Neural progenitor cell (in vitro differentiated cells): ENCODE measurements around the gene SMYD3. TPM values are rescaled to one million over a fixed set of nuclear protein-coding genes. Genes with fewer than 3 reads are reported as not detected.

Experiments
- DNase-seq: peaks from one replicate; pipeline ENCODE4 v3.0.0-alpha.2; 2016; ENCODE audit warnings: low spot score
- H2AFZ ChIP-seq: fragments of 200-600 bp; sonication (generic); replicated peaks from 2 replicates; pipeline ENCODE4 v1.6.1; 2016; ENCODE audit warnings: antibody characterized with exemption
- H3F3A ChIP-seq: fragments of 200-600 bp; sonication (generic); 2 replicates; pipeline ENCODE4 v1.6.1; 2016; ENCODE audit warnings: antibody characterized with exemption, low read depth
- H3K27ac ChIP-seq: fragments of 200-600 bp; sonication (generic); 2 replicates; pipeline ENCODE4 v1.5.1; 2016; ENCODE audit warnings: mild to moderate bottlenecking
- H3K27me3 ChIP-seq: fragments of 200-600 bp; sonication (generic); 2 replicates; pipeline ENCODE4 v1.6.1; 2016; ENCODE audit warnings: mild to moderate bottlenecking, moderate library complexity
- H3K36me3 ChIP-seq: fragments of 200-600 bp; sonication (generic); 2 replicates; pipeline ENCODE4 v1.5.1; 2016
- H3K4me1 ChIP-seq: fragments of 200-600 bp; sonication (generic); 2 replicates; pipeline ENCODE4 v1.6.1; 2016; ENCODE audit warnings: mixed run types
- H3K4me2 ChIP-seq: fragments of 200-600 bp; sonication (generic); 2 replicates; pipeline ENCODE4 v1.6.1; 2016
- H3K4me3 ChIP-seq: fragments of 200-600 bp; sonication (generic); 2 replicates; pipeline ENCODE4 v1.5.1; 2016
- H3K79me2 ChIP-seq: fragments of 200-600 bp; sonication (generic); 2 replicates; pipeline ENCODE4 v1.6.1; 2016; ENCODE audit warnings: low read depth
- H3K9ac ChIP-seq: fragments of 200-600 bp; sonication (generic); 2 replicates; pipeline ENCODE4 v1.6.1; 2016
- H3K9me3 ChIP-seq: fragments of 200-600 bp; sonication (generic); 2 replicates; pipeline ENCODE4 v1.5.1; 2016; ENCODE audit warnings: low read depth
- H4K20me1 ChIP-seq: fragments of 200-600 bp; sonication (generic); 2 replicates; pipeline ENCODE4 v1.6.1; 2016; ENCODE audit warnings: low read depth
- H3K27ac Mint-ChIP-seq: 3 replicates; pipeline ENCODE4 v1.8.0; 2021; ENCODE audit warnings: mixed read lengths
- H3K27me3 Mint-ChIP-seq: 2 replicates; pipeline ENCODE4 v1.8.0; 2022; ENCODE audit warnings: low read depth, mild to moderate bottlenecking, inconsistent platforms, moderate library complexity, mixed read lengths; ENCODE audit not compliant: insufficient read depth
- H3K36me3 Mint-ChIP-seq: 3 replicates; pipeline ENCODE4 v1.8.0; 2021; ENCODE audit warnings: mixed read lengths
- H3K4me1 Mint-ChIP-seq: 3 replicates; pipeline ENCODE4 v1.8.0; 2021; ENCODE audit warnings: mixed read lengths
- H3K4me3 Mint-ChIP-seq: 3 replicates; pipeline ENCODE4 v1.8.0; 2021; ENCODE audit warnings: mild to moderate bottlenecking, moderate library complexity, mixed read lengths
- H3K9me3 Mint-ChIP-seq: 3 replicates; pipeline ENCODE4 v1.8.0; 2020; ENCODE audit warnings: mixed read lengths
- CTCF ChIP-seq: fragments of 200-600 bp; sonication (generic); IDR thresholded peaks from 2 replicates; pipeline ENCODE4 v1.5.1; 2017; ENCODE audit warnings: antibody characterized with exemption, mild to moderate bottlenecking
- EZH2 ChIP-seq: fragments of 200-600 bp; sonication (generic); IDR thresholded peaks from 2 replicates; pipeline ENCODE4 v1.6.1; 2017; ENCODE audit warnings: antibody characterized with exemption, mild to moderate bottlenecking, moderate library complexity
- EZH2phosphoT487 ChIP-seq: fragments of 200-600 bp; sonication (generic); IDR thresholded peaks from 2 replicates; pipeline ENCODE4 v1.6.1; 2017; ENCODE audit warnings: antibody characterized with exemption
- total RNA-seq: library from RNA; depleted of rRNA; stranded (reverse); fragments of >200 nt; gene quantifications from 2 replicates; pipeline ENCODE4 v1.2.3, GENCODE V29; 2015; ENCODE audit warnings: low replicate concordance

SMYD3 gene
- total RNA-seq, 1 donor from 2014 or later, result 43.2 TPM

GRCh38 chr1:245859493-245860114 is 647.5 kb downstream of the SMYD3 start:
- H3K4me1 Mint-ChIP-seq, result peaks cover 10% of the 10 kb centered on the region
- Histone ChIP-seq H3K79me2 (no peaks in the 10 kb centered on the region), H3K4me2 (no peak overlapping the region), H3K27ac (no peak overlapping the region), H2AFZ (no peak overlapping the region), H3K27me3 (no peaks in the 10 kb centered on the region), H4K20me1 (no peaks in the 10 kb centered on the region), H3K36me3 (no peaks in the 10 kb centered on the region), H3F3A (no peaks in the 10 kb centered on the region), H3K4me3 (no peak overlapping the region), H3K9me3 (no peaks in the 10 kb centered on the region), H3K4me1 (no peaks in the 10 kb centered on the region), H3K9ac (no peak overlapping the region)
- DNase-seq, result no peak
- H3K36me3 Mint-ChIP-seq, result peaks cover under 1% of the 10 kb centered on the region
- no peak for TF ChIP-seq EZH2
- no peak for TF ChIP-seq EZH2phosphoT487
- TF ChIP-seq CTCF, result no peak
- H3K27me3 Mint-ChIP-seq, result no peaks in the 10 kb centered on the region
- no peak overlapping the region for H3K27ac Mint-ChIP-seq
- no peaks in the 10 kb centered on the region for H3K9me3 Mint-ChIP-seq
- H3K4me3 Mint-ChIP-seq, result no peak overlapping the region

- peaks cover 10% of the 10 kb centered on the region for H3K4me1 Mint-ChIP-seq
- H3K27me3 ChIP-seq, result no peaks in the 10 kb centered on the region
- no peak overlapping the region for H2AFZ ChIP-seq
- no peak overlapping the region for H3K4me3 Mint-ChIP-seq
- H3K79me2 ChIP-seq, result no peaks in the 10 kb centered on the region
- no peaks in the 10 kb centered on the region for H3K27me3 Mint-ChIP-seq
- no peak overlapping the region for H3K9ac ChIP-seq
- H3K27ac Mint-ChIP-seq, result no peak overlapping the region
- H3K36me3 Mint-ChIP-seq, result peaks cover 4% of the 10 kb centered on the region
- no peak overlapping the region for H3K4me2 ChIP-seq
- H3K4me1 ChIP-seq, result no peaks in the 10 kb centered on the region
- DNase-seq, result no peak
- H3F3A ChIP-seq, result no peaks in the 10 kb centered on the region
- H4K20me1 ChIP-seq, result no peaks in the 10 kb centered on the region
- no peak overlapping the region for H3K4me3 ChIP-seq
- no peaks in the 10 kb centered on the region for H3K9me3 ChIP-seq
- TF ChIP-seq EZH2phosphoT487, result no peak
- TF ChIP-seq CTCF, result peak; percentile 39
- no peak for TF ChIP-seq EZH2
- no peak overlapping the region for H3K27ac ChIP-seq
- no peaks in the 10 kb centered on the region for H3K36me3 ChIP-seq
- peaks cover under 1% of the 10 kb centered on the region for H3K9me3 Mint-ChIP-seq
Measured at GRCh38 chr1:245858722-245859492, 648.2 kb downstream of the SMYD3 start.

GRCh38 chr1:245858022-245858721 is 648.9 kb downstream of the SMYD3 start:
- no peaks in the 10 kb centered on the region for H3F3A ChIP-seq
- H3K27me3 ChIP-seq, result no peaks in the 10 kb centered on the region
- TF ChIP-seq CTCF (no peak), EZH2 (no peak), EZH2phosphoT487 (no peak)
- no peak overlapping the region for H2AFZ ChIP-seq
- no peaks in the 10 kb centered on the region for H3K27me3 Mint-ChIP-seq
- no peaks in the 10 kb centered on the region for H3K9me3 ChIP-seq
- peaks cover 2% of the 10 kb centered on the region for H3K9me3 Mint-ChIP-seq
- no peaks in the 10 kb centered on the region for H4K20me1 ChIP-seq
- no peak for DNase-seq
- H3K36me3 Mint-ChIP-seq, result peaks cover 5% of the 10 kb centered on the region
- no peaks in the 10 kb centered on the region for H3K79me2 ChIP-seq
- no peaks in the 10 kb centered on the region for H3K36me3 ChIP-seq
- no peak overlapping the region for H3K27ac Mint-ChIP-seq
- no peak overlapping the region for H3K4me2 ChIP-seq
- no peak overlapping the region for H3K27ac ChIP-seq
- no peak overlapping the region for H3K9ac ChIP-seq
- no peak overlapping the region for H3K4me3 ChIP-seq
- H3K4me1 ChIP-seq, result no peaks in the 10 kb centered on the region
- peaks cover 8% of the 10 kb centered on the region for H3K4me1 Mint-ChIP-seq
- no peak overlapping the region for H3K4me3 Mint-ChIP-seq
